Peyer's patch (tissue), 4 donors: ENCODE results near the gene ANKRD11.

ENCODE experiments used
- POLR2A ChIP-seq, 2 donors: fragments of 450-650 bp; IDR thresholded peaks; one replicate each; pipeline ENCODE4 v1.5.1; 2017; ENCODE audit warnings: antibody characterized with exemption in 2 of 2, mild to moderate bottlenecking in 2 of 2, moderate library complexity in 2 of 2
- TF ChIP-seq, protein P1 (sequence below), 6 experiments: fragments of 450-650 bp in 4 of 6; fragments of 200-600 bp in 2 of 6; sonication (generic) in 1 of 6; IDR thresholded peaks; one replicate each; pipeline ENCODE4 v1.5.1; 2017 to 2019; ENCODE audit warnings: antibody characterized with exemption in 6 of 6, mild to moderate bottlenecking in 3 of 6, moderate library complexity in 1 of 6

- TF ChIP-seq, protein P1, sequence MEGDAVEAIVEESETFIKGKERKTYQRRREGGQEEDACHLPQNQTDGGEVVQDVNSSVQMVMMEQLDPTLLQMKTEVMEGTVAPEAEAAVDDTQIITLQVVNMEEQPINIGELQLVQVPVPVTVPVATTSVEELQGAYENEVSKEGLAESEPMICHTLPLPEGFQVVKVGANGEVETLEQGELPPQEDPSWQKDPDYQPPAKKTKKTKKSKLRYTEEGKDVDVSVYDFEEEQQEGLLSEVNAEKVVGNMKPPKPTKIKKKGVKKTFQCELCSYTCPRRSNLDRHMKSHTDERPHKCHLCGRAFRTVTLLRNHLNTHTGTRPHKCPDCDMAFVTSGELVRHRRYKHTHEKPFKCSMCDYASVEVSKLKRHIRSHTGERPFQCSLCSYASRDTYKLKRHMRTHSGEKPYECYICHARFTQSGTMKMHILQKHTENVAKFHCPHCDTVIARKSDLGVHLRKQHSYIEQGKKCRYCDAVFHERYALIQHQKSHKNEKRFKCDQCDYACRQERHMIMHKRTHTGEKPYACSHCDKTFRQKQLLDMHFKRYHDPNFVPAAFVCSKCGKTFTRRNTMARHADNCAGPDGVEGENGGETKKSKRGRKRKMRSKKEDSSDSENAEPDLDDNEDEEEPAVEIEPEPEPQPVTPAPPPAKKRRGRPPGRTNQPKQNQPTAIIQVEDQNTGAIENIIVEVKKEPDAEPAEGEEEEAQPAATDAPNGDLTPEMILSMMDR (IDR thresholded peaks at IDR 0.05) = no peak
- TF ChIP-seq POLR2A (IDR thresholded peaks at IDR 0.05) = no peak
Measured at GRCh38 chr16:89466920-89467319, 23.4 kb downstream of the ANKRD11 start.
